GM21447 (cell line): ENCODE results near the gene FDXACB1.

Experiments used
- ATAC-seq: cut with Tn5 transposase; IDR thresholded peaks from one replicate; pipeline ENCODE4 v1.9.1; 2021; ENCODE audit not compliant: unreplicated experiment

Gene FDXACB1, protein sequence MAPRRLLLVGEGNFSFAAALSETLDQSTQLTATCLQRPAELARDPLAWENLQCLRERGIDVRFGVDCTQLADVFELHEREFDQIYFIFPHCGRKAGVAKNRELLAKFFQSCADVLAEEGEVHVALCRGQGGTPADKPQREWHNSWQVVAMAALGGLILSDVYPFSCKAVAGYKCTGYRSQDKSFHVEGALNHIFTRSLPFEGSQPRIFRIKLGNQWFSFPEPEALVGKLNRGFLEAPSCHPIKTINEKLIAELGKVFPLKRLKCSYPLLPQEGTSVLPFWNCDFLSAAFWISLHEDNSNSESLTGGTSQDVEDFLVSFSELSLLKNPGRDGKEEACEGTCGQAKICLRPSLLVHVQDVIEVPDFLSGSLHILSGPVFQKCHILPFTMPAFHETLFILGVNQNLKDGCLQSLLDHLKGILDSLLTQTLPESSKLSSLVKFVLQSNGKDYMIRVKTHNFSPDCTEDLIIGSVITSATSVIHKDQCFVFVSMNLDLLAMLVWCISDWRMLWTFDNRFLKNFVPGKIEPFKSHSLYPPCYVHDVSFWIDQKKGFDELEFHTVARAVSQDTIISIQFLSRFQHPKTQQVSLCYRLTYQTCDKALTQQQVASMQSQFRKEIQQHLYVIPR

DNA sequence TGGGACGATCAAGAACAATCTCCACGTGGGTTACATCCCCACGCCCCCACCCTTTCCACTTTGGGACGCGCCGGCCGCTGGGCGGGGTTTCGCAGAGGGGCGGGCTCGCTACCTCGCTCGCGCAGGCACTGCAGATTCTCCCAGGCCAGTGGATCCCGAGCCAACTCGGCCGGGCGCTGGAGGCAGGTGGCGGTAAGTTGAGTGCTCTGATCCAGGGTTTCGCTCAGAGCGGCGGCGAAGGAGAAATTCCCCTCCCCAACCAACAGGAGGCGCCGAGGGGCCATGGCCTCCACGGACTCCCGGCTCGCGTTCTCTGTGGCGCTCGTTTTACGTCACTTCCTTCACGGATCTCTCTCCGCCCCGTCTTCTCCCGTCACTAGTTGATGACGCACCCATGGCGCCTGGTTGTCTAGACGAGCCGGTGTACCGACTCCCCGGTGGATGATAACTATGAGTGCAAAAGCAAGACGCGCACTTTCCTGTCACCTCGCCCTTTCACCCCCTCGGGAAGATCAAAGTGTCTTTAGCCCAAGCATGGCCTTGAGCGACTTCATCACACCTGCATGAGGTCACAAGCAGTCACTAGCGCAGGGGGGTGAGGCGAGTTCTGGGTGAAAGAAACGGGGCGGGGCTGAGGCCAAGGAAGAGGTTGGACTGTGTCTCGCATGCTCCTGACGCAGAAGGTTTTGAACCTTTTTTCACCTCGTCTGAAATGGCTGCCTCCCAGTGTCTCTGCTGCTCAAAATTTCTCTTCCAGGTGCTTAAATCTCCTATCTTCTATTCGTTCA, at the start of gene FDXACB1, which contains the start of gene CFAP68:
TSS of gene FDXACB1 (minus strand) at position 317 of the 788 bp plus-strand sequence. CDS start at position 284, 33 bp downstream.
TSS of gene CFAP68 (plus strand) at position 693 of the 788 bp plus-strand sequence. CDS start at position 713, 20 bp downstream.
- ATAC-seq: peak; percentile 94

DNA sequence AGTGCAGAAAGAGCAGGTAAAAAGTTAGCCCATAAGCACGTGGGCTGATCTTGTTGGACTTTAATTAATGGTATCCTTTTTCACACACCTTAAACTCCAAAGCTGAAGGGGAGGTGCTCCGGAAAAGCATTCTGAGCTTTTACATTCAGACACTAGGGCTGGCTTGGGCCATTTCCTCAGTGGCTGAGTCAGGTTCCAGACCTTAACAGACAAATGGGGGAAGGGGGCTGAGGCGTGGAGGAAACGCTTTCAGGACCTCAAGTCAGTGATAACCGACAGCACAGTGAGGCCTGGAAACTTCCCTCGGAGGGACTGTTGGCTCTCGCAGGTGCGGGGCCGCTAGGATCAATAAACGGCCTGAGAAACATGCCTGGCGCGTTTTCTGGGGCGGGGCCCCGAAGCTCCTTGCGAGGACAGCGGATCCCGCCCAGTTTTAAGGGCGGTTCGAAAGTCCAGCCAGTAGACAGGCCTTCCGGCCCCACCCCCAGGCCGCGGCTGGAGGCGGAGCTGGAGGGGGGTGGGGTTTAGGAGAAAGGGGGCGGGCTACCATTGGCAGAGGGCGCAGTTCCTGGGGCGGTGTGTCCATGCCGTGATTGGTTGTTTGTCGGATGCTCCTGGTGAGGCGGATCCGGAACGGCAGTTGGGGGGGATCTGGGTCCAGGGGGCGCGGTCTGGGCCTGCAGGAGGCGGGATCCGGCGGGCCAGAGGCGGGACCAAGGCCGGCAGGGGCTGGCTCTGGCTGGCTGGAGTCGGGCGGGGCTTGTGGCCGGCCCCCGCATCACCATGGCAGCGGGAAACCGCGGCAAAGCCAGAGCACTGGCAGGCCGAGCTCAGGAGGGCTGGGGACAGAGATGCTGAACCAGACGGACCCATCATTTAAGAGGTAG, 47.8 kb upstream of the FDXACB1 start:
- ATAC-seq: peak; percentile 91

DNA sequence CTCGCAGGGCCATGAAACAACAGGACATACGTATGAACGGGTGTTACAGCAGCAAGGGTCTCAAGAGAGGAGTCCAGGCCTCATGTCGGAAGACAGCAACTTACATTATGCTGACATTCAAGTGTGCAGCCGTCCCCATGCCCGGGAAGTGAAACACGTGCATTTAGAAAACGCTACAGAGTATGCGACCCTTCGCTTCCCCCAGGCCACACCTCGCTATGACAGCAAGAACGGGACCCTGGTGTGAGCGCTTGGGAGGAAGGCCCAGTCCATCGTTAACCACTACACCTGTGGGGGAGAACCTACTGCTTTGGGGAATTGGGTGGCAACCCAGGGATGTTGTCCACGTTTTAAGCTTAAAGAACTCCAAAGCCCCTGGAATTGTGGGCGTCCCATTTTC, 47.0 kb upstream of the FDXACB1 start:
- ATAC-seq: no peak

DNA sequence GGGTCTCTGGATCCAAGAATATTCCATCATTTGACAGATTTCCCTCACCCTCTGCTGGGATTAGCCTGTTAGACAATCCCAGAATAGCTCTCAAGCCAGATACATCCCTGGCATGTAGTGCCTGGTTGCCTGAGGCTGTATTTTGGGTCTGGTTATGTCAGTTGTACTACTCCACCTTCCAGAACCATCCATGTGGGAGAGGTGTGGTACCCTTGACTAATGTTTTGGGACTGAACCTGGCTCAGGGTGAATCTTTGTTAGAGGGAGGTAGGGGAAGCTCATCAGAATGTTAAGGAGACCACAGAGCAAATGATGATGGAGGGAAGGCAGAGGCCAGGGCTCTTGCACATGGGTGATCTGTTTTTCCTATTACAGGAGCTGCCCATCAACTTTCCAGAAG, 45.0 kb upstream of the FDXACB1 start:
- no peak for ATAC-seq

DNA sequence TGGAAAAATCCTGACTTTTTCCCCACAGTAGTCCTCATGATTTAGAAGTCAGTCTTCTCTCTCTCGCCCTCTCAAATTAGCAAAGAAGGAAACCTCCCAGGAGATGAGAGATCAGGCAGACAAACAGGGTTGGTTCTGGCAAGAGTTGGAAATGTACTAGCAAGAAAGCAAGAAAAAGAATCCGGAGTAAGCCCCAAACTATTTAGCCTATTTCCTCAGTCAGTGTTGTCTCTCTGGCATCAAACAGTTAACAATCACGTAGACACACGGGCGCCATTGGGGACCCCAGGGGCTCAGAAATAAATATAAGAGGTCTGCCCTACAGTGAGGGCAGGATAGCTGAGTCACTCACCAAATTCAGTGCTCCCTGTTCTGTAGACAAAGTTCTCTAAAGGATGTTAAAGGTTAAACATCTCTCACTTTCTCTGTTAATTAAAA, 44.4 kb upstream of the FDXACB1 start:
- no peak for ATAC-seq

DNA sequence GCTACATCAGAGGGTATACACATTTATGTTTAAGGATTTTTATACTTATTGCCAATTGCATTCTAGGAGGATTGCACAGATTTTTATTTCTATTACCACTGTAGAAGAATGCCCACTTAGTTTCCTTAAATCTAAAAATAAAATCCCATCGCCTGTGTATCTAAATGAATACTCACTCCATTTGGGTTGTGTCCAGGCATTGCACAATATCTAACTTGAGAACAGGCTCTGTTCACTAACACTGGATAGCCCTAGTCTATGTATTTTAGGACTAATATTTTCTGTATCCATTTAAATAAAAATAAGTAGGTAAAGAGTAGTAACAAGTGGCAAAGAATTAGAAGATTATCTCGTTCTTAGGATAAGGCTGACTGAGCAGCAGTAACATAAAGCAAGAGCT, 43.8 kb upstream of the FDXACB1 start:
- ATAC-seq: no peak

DNA sequence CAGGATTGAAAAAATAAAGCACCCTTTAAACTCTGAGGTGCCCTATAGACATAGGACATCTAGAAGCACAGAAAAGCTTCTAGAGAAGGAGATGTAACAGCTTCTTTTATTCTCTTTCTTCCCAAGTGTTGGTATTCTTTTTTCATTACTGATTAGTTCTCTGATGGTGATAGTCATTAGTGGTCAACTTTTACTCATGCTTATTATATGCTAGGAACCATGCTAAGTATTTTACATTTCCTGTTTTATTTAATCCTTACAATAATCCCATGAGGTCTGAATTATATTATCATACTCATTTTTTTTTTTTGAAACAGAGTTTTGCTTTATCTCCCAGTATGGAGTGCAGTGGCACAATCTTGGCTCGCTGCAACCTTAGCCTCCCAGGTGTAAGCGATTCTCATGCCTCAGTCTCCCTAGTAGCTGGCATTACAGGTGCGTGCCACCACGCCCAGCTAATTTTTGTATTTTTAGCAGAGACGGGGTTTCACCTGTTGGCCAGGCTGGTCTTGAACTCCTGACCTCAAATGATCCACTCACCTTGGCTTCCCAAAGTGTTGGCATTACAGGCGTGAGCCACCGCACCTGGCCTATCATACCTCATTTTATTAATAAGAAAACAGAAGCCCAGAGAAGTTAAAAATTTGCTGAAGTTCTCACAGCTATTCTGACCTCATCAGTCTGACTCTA, 42.7 kb upstream of the FDXACB1 start:
- ATAC-seq: no peak

DNA sequence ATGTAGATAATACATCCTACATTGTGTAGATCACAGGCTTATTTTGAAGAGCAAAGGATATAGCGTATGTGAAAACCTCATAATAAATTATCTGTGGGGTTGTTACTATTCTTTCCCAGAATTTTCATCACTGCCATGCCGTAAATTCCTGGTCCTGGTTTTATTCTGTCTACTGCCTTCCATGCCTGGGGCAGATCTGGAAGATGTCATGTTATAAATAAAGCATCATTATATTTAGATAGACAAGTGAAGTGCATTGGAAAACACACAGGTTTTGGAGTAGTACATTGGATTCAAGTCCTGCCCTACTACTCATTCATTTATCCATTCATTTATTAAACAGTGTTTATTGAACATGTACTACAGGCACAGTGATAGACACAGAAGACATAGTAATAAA, 41.9 kb upstream of the FDXACB1 start:
- ATAC-seq: no peak

DNA sequence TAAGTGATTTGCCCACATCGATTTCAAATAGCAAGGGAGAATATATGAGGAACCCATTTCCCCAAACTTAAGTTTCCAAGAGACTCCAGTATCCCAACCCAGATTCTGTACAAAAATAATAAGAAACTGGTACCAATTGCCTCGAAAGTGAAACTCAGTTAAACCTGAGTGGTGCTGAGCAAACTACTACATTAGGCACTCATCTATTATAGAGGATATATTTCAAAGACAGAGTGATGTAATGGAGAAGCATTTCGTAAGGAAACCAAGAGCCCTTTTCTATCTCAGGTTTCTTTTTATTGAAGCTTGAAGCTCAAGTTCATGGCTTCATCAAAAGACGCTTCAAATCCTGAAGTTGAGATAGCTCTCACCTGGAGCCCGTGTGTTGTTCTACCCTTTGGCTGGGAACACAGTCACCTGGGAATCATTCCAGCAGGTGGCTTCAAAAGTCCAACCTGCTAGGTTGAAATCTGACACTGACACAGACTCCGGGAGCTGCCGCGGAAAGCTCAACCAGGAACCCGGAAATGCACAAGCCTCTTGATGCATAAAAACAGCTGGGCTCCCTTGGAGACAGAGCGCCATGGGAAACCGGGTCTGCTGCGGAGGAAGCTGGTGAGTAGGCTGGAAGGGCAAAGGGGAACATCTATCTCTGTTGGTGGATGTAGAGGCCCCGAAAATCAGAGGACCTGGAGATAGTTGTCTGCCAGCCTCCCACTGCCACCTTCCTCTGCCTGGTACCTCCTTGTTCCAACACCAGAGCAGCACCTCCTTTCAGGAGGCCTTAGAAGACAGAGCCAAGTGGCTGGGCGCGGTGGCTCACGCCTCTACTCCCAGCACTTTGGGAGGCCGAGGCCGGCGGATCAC, 39.7 kb upstream of the FDXACB1 start, which contains the start of gene C11orf52:
TSS of gene C11orf52 (plus strand) at position 524 of the 867 bp plus-strand sequence. CDS start at position 584, 60 bp downstream.
- ATAC-seq: no peak

DNA sequence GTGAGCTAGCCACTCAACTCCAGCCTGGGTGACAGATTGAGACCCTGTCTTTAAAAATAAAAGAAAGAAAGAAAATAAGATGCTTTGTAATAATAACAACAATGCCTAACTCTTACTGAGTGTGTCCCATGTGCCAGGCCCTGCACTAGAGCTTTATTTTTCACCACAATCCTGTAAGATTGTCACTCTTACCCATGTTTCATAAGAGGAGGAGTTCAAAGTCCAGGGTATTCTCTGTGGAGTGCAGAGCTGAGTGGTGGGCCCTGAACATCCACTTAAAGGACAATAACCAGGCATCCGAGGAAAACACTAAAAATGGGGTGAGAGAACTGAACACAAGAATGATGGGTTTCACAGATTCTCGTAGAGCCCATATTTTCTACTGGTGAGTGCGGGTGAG, 38.8 kb upstream of the FDXACB1 start:
- no peak for ATAC-seq

DNA sequence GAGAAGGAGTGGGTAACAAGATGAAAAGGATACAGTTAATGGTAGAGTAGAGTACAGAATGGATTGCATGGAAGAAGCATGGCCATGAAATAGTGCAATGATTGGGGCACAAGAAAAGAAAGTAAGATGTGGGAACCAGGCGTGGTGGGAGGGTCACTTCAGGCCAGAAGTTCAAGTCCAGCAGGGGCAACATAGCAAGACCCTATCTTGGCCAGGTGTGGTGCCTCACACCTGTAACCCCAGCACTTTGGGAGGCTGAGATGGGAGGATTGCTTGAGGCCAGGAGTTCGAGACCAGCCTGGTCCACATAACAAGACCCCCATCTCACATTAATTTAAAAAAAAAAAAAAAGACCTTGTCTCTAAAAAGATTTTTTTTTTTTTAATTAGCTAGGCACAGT, 38.3 kb upstream of the FDXACB1 start:
- ATAC-seq: no peak

DNA sequence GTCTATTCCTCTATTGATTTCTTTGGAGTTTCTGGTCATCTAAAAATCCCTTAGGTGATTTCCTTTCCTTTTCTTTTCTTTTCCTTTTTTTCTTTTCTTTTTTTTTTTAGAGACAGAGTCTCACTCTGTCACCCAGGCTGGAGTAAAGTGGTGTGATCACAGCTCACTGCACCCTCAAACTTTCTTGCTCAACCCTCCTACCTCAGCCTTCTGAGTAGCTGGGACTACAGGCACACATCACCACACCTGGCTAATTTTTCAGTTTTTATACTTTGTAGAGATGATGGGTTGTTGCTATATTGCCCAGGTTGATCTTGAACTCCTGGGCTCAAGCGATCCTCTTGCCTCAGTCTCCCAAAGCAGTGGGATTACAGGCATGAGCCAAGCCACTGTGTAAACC, 37.8 kb upstream of the FDXACB1 start:
- ATAC-seq: no peak

DNA sequence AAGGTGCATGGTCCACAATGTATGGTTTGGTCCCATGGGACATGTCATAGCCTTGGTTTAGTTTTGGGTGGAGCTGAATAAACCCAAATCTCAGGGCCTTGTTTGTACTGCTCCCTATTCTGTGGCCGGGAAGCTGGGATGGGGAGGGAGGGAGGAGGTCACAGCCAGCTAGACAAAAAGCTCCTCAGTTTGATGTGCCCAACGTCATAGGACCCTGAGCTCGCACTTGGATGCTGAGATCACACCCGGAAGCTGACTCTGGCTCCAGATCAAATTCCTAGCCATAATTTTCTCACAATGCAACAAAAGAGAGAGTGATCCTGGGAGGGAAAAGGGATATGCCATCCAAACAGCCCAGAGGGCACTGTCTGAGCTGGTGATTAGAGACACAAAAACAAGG, 35.0 kb upstream of the FDXACB1 start:
- ATAC-seq: no peak

DNA sequence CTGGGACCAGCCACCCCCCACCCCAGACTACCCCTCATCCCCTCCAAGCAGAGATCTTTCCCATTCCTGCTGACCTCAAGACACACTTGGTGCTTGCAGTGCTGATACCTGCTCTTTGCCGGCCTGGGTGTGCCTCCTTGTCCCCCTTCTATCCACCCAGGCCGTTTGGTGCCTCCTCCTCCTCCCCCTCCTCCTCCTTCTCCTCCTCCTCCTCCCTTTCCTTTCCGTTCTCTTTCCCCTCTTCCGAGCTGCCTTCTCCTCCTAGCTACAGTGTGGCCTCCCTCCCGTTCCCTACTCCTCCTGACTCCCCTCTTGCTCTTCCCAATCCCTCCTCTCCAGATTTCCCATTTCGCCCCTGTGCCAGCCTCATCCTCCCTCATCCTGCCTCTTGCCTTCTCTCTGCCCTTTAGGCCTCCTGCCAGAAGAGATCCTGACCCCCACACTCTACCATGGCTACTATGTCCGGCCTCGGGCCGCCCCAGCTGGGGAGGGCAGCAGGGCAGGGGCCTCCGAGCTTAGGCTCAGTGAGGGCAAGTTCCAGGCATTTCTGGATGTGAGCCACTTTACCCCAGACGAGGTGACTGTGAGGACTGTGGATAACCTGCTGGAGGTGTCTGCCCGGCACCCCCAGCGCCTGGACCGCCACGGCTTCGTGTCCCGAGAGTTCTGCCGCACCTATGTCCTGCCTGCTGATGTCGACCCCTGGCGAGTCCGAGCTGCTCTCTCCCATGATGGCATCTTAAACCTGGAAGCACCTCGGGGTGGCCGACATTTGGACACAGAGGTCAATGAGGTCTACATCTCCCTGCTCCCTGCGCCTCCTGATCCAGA, 34.3 kb upstream of the FDXACB1 start:
- ATAC-seq: no peak

DNA sequence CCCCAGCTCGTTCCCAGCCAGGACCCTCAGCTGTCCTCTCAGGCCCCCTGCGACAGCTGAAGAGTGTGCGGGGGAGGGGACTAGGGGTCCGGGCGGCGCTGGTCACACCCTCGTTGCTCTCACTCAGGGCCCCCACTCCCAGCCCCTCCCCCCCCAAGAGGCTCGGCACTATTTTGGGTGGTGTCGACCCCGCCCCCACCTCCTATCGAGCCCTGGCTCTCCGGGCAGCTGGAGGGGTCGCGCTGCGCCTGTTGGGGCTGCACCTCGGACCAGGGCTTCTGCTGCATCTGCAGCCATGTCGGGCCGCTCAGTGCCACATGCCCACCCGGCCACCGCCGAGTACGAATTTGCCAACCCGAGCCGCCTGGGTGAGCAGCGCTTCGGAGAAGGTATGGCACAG, 33.6 kb upstream of the FDXACB1 start, which contains the start of gene HSPB2:
TSS of gene HSPB2 (plus strand) at position 200 of the 400 bp plus-strand sequence. CDS start at position 296, 96 bp downstream.
- no peak for ATAC-seq

DNA sequence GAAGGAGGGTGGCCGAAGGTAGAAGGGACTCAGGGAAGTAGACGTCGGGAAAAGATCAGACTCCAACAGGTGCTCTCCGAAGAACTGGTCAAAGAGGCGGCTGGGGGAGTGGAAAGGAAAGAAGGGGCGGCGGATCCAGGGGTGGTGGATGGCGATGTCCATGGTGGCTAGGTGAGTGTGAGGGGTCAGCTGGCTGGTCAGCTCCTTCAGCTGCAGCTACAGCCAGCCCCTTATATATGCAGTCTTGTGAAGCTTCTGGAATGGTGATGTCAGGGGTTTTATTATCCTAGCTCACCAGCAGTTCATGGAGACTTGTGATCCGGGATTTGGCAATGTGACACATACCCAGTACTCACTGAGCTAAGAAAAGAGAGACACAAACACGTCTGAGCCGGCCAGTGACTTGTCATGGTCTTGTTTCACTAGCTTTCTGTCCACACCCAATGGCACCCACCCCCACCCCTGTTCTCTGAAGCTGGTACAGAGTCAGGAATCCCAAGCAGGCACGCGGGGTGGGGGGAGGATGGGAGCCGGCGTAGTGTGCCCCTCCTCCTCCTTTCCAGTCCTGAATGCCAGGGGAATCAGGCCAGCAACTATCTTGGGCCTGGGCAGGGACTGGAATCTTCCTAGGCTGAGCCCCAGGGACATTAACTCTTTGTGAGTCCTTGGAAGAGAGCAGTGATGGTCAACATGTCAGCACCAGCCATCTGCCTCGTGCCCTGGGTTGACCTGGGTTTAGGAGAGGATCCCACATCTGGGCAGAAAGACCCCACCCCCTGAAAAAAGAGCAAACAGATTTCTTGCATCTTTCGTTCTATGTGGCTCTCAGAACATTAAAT, 32.8 kb upstream of the FDXACB1 start, which contains the start of gene CRYAB:
TSS of gene CRYAB (minus strand) at position 208 of the 839 bp plus-strand sequence. CDS start at position 162, 46 bp downstream.
- no peak for ATAC-seq
